ENCODE data around the gene CHRNA1. TPM values are rescaled to one million over a fixed set of nuclear protein-coding genes. Genes with fewer than 3 reads are reported as not detected.

The CHRNA1 gene
- total RNA-seq, 1 donor from 2014 or later, result 3.7 TPM

GRCh38 chr2:174717916-174718315, 46.4 kb downstream of the CHRNA1 start:
- no peak overlapping the region for H3K4me2 ChIP-seq (ENCODE audit: low read length)

GRCh38 chr2:174717273-174717672, 47.0 kb downstream of the CHRNA1 start:
- Mint-ChIP-seq H3K27me3 (ENCODE audit: low read depth, unreplicated experiment) (peaks cover 16% of the 10 kb centered on the region), H3K4me1 (ENCODE audit: low read depth, unreplicated experiment) (peaks cover 12% of the 10 kb centered on the region), H3K36me3 (ENCODE audit: low read depth, unreplicated experiment) (peaks cover 2% of the 10 kb centered on the region), H3K27ac (ENCODE audit: unreplicated experiment) (peak overlapping the region; percentile 21), H3K9me3 (ENCODE audit: unreplicated experiment) (peaks cover 19% of the 10 kb centered on the region), H3K4me3 (ENCODE audit: unreplicated experiment) (no peak overlapping the region)
- no peak overlapping the region for H3K4me2 ChIP-seq (ENCODE audit: low read length)
- FAIRE-seq (no peak), DNase-seq (ENCODE audit: low read depth) (peak; percentile 87)
- H3K27ac ChIP-seq (ENCODE audit: low read depth, low read length), result no peak overlapping the region
- no peaks in the 10 kb centered on the region for H3K79me2 ChIP-seq (ENCODE audit: insufficient read depth, low read length)
- no peaks in the 10 kb centered on the region for H3K36me3 ChIP-seq (ENCODE audit: insufficient read depth, low read length)
- no peak overlapping the region for H3K4me3 ChIP-seq (ENCODE audit: insufficient read depth, low read depth, low read length)
- no peak overlapping the region for H2AFZ ChIP-seq (ENCODE audit: low read depth, low read length)
- H3K27me3 ChIP-seq (ENCODE audit: insufficient read depth, low read length), result peaks cover 21% of the 10 kb centered on the region
- no peak overlapping the region for H3K9ac ChIP-seq (ENCODE audit: low read length)
- H3K9me3 ChIP-seq (ENCODE audit: insufficient read depth, low read depth, low read length), result peaks cover 6% of the 10 kb centered on the region
- no peak for TF ChIP-seq EZH2 (IDR thresholded peaks at IDR 0.05; ENCODE audit: insufficient read depth, low read length)
- TF ChIP-seq, protein P1, sequence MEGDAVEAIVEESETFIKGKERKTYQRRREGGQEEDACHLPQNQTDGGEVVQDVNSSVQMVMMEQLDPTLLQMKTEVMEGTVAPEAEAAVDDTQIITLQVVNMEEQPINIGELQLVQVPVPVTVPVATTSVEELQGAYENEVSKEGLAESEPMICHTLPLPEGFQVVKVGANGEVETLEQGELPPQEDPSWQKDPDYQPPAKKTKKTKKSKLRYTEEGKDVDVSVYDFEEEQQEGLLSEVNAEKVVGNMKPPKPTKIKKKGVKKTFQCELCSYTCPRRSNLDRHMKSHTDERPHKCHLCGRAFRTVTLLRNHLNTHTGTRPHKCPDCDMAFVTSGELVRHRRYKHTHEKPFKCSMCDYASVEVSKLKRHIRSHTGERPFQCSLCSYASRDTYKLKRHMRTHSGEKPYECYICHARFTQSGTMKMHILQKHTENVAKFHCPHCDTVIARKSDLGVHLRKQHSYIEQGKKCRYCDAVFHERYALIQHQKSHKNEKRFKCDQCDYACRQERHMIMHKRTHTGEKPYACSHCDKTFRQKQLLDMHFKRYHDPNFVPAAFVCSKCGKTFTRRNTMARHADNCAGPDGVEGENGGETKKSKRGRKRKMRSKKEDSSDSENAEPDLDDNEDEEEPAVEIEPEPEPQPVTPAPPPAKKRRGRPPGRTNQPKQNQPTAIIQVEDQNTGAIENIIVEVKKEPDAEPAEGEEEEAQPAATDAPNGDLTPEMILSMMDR (IDR thresholded peaks at IDR 0.05; ENCODE audit: insufficient read depth, low read depth, low read length), result no peak
- no peaks in the 10 kb centered on the region for H4K20me1 ChIP-seq (ENCODE audit: insufficient read depth, low read length)
- H3K4me1 ChIP-seq (ENCODE audit: insufficient read depth, low read length), result peaks cover 4% of the 10 kb centered on the region

More at GRCh38 chr2:174717916-174718315, 46.4 kb downstream of the CHRNA1 start:
- Mint-ChIP-seq H3K36me3 (ENCODE audit: low read depth, unreplicated experiment) (peaks cover 2% of the 10 kb centered on the region), H3K4me1 (ENCODE audit: low read depth, unreplicated experiment) (peaks cover 12% of the 10 kb centered on the region), H3K27ac (ENCODE audit: unreplicated experiment) (no peak overlapping the region), H3K27me3 (ENCODE audit: low read depth, unreplicated experiment) (peaks cover 21% of the 10 kb centered on the region), H3K4me3 (ENCODE audit: unreplicated experiment) (no peak overlapping the region), H3K9me3 (ENCODE audit: unreplicated experiment) (peaks cover 19% of the 10 kb centered on the region)
- no peaks in the 10 kb centered on the region for H3K79me2 ChIP-seq (ENCODE audit: insufficient read depth, low read length)
- H3K36me3 ChIP-seq (ENCODE audit: insufficient read depth, low read length), result no peaks in the 10 kb centered on the region
- peaks cover 27% of the 10 kb centered on the region for H3K27me3 ChIP-seq (ENCODE audit: insufficient read depth, low read length)
- peaks cover 4% of the 10 kb centered on the region for H3K4me1 ChIP-seq (ENCODE audit: insufficient read depth, low read length)
- H2AFZ ChIP-seq (ENCODE audit: low read depth, low read length), result no peak overlapping the region
- no peaks in the 10 kb centered on the region for H4K20me1 ChIP-seq (ENCODE audit: insufficient read depth, low read length)
- H3K27ac ChIP-seq (ENCODE audit: low read depth, low read length), result no peak overlapping the region
- no peak overlapping the region for H3K9ac ChIP-seq (ENCODE audit: low read length)
- no peak for DNase-seq (ENCODE audit: low read depth)
- H3K4me3 ChIP-seq (ENCODE audit: insufficient read depth, low read depth, low read length), result no peak overlapping the region
- FAIRE-seq, result no peak
- peaks cover 6% of the 10 kb centered on the region for H3K9me3 ChIP-seq (ENCODE audit: insufficient read depth, low read depth, low read length)
- TF ChIP-seq, protein P1 (IDR thresholded peaks at IDR 0.05; ENCODE audit: insufficient read depth, low read depth, low read length), result no peak
- TF ChIP-seq EZH2 (IDR thresholded peaks at IDR 0.05; ENCODE audit: insufficient read depth, low read length), result no peak

- H3K9ac ChIP-seq (ENCODE audit: low read length), result no peak overlapping the region
- Mint-ChIP-seq H3K36me3 (ENCODE audit: low read depth, unreplicated experiment) (peaks cover 2% of the 10 kb centered on the region), H3K9me3 (ENCODE audit: unreplicated experiment) (peaks cover 19% of the 10 kb centered on the region), H3K27ac (ENCODE audit: unreplicated experiment) (no peak overlapping the region), H3K4me1 (ENCODE audit: low read depth, unreplicated experiment) (peaks cover 12% of the 10 kb centered on the region), H3K27me3 (ENCODE audit: low read depth, unreplicated experiment) (peaks cover 18% of the 10 kb centered on the region), H3K4me3 (ENCODE audit: unreplicated experiment) (no peak overlapping the region)
- DNase-seq (ENCODE audit: low read depth), result no peak
- no peaks in the 10 kb centered on the region for H4K20me1 ChIP-seq (ENCODE audit: insufficient read depth, low read length)
- no peaks in the 10 kb centered on the region for H3K79me2 ChIP-seq (ENCODE audit: insufficient read depth, low read length)
- no peak for FAIRE-seq
- peaks cover 4% of the 10 kb centered on the region for H3K4me1 ChIP-seq (ENCODE audit: insufficient read depth, low read length)
- peaks cover 17% of the 10 kb centered on the region for H3K27me3 ChIP-seq (ENCODE audit: insufficient read depth, low read length)
- TF ChIP-seq, protein P1 (IDR thresholded peaks at IDR 0.05; ENCODE audit: insufficient read depth, low read depth, low read length), result no peak
- no peak for TF ChIP-seq EZH2 (IDR thresholded peaks at IDR 0.05; ENCODE audit: insufficient read depth, low read length)
- no peak overlapping the region for H3K27ac ChIP-seq (ENCODE audit: low read depth, low read length)
- peaks cover 6% of the 10 kb centered on the region for H3K9me3 ChIP-seq (ENCODE audit: insufficient read depth, low read depth, low read length)
- H2AFZ ChIP-seq (ENCODE audit: low read depth, low read length), result no peak overlapping the region
- H3K4me3 ChIP-seq (ENCODE audit: insufficient read depth, low read depth, low read length), result no peak overlapping the region
- H3K4me2 ChIP-seq (ENCODE audit: low read length), result no peak overlapping the region
- no peaks in the 10 kb centered on the region for H3K36me3 ChIP-seq (ENCODE audit: insufficient read depth, low read length)
These were observed 47.5 kb downstream of the CHRNA1 start for GRCh38 chr2:174716785-174717184.
